HepG2 (cell line): ENCODE measurements around the gene B3GALNT2. TPM values are rescaled to one million over a fixed set of nuclear protein-coding genes. Genes with fewer than 3 reads are reported as not detected.
A peak's percentile ranks its signal among the peaks of the same experiment; 100 is the strongest.

Experiments
- ATAC-seq: fragments of 200-7000 bp; cut with Tn5 transposase; 3 replicates; pipeline ENCODE4 v1.9.1; 2020; ENCODE audit warnings: mild to moderate bottlenecking, moderate library complexity
- BruUV-seq: library from RNA; stranded (reverse); fragments of 400-500 nt; replicated peaks from 2 replicates; lab custom pipeline; 2021; lab: Mats Ljungman, UMichigan
- CTCF ChIA-PET: fragments of 300-600 bp; formaldehyde crosslinking; extraction: SDS; loops from one replicate; lab custom pipeline; 2021; ENCODE audit warnings: low total read pairs, inconsistent platforms, low intra/inter-chr PET ratio; lab: Yijun Ruan, JAX
- POLR2A ChIA-PET: fragments of 350-600 bp; sonication (Branson Sonifier 250); formaldehyde crosslinking; loops from one replicate; lab custom pipeline; 2020; ENCODE audit warnings: antibody characterized with exemption, inconsistent platforms; lab: Yijun Ruan, JAX
- DNase-seq: peaks from one replicate; pipeline ENCODE4 v3.0.0-alpha.2; 2015; ENCODE audit warnings: low spot score
- FAIRE-seq: peaks from 3 replicates; lab custom pipeline; 2011; peaks lifted over from hg19 to GRCh38; lab: Jason Lieb, UNC
- H2AFZ ChIP-seq: one replicate; pipeline ENCODE4 v1.6.1; 2011; ENCODE audit warnings: low read length, inconsistent platforms
- H3K27ac ChIP-seq: fragments of 300-600 bp; 3 replicates; pipeline ENCODE4 v1.8.0; 2011; ENCODE audit warnings: mixed run types, mild to moderate bottlenecking, mixed read lengths, low read length, inconsistent platforms; ENCODE audit not compliant: insufficient read depth; ENCODE audit errors: extremely low read length
- H3K27me3 ChIP-seq, 2 experiments: fragments of 200-600 bp in 1 of 2; 2 replicates in 1 of 2; 3 replicates in 1 of 2; pipeline versions ENCODE4 v1.6.0 to v1.8.0; 2011; ENCODE audit warnings: low read length in 2 of 2, mild to moderate bottlenecking in 2 of 2, moderate library complexity in 2 of 2, inconsistent platforms in 1 of 2; ENCODE audit not compliant: insufficient read depth in 2 of 2, control insufficient read depth in 1 of 2
- H3K36me3 ChIP-seq, 2 experiments: fragments of 200-600 bp in 1 of 2; replicated peaks in 1 of 2; 2 replicates in 1 of 2; 3 replicates in 1 of 2; pipeline versions ENCODE4 v1.5.1 to v1.8.0; 2011; ENCODE audit warnings: low read length in 2 of 2, inconsistent platforms in 1 of 2; ENCODE audit not compliant: insufficient read depth in 2 of 2, control insufficient read depth in 1 of 2
- H3K4me1 ChIP-seq: 2 replicates; pipeline ENCODE4 v1.5.1; 2012; ENCODE audit warnings: low read length, inconsistent platforms; ENCODE audit not compliant: insufficient read depth
- H3K4me2 ChIP-seq: 2 replicates; pipeline ENCODE4 v1.6.0; 2011; ENCODE audit warnings: low read depth, low read length, inconsistent platforms
- H3K4me3 ChIP-seq, 3 experiments: fragments of 200-600 bp in 1 of 3; sonication (generic), shearing (Covaris generic) in 1 of 3; replicated peaks in 1 of 3; 2 replicates each; pipeline ENCODE4 v1.5.1; 2011 to 2016; ENCODE audit warnings: low read length in 3 of 3, inconsistent platforms in 2 of 3, low read depth in 2 of 3, mild to moderate bottlenecking in 2 of 3, control low read depth in 1 of 3, mixed read lengths in 1 of 3; ENCODE audit not compliant: insufficient read depth in 1 of 3
- H3K79me2 ChIP-seq: one replicate; pipeline ENCODE4 v1.6.1; 2011; ENCODE audit warnings: low read length, inconsistent platforms; ENCODE audit not compliant: insufficient read depth
- H3K9ac ChIP-seq: 2 replicates; pipeline ENCODE4 v1.6.0; 2011; ENCODE audit warnings: mild to moderate bottlenecking, low read depth, low read length, inconsistent platforms; ENCODE audit not compliant: insufficient read depth
- H3K9me3 ChIP-seq: 2 replicates; pipeline ENCODE4 v1.5.1; 2012; ENCODE audit warnings: mild to moderate bottlenecking, low read length
- H4K20me1 ChIP-seq: 2 replicates; pipeline ENCODE4 v1.6.0; 2011; ENCODE audit warnings: inconsistent platforms, mild to moderate bottlenecking, low read length, moderate library complexity; ENCODE audit not compliant: insufficient read depth
- ARID2 ChIP-seq: sonication (generic); formaldehyde crosslinking; IDR thresholded peaks from 2 replicates; pipeline ENCODE4 v1.8.1; 2022; ENCODE audit warnings: mild to moderate bottlenecking, missing genetic modification reagents, borderline replicate concordance
- ATF7 ChIP-seq, 2 experiments: fragments of 450-650 bp in 1 of 2; sonication (generic) in 1 of 2; formaldehyde crosslinking in 1 of 2; IDR thresholded peaks; 2 replicates each; pipeline versions ENCODE4 v1.4.0 to v1.6.1; 2016 to 2020; ENCODE audit warnings: antibody characterized with exemption in 1 of 2, mild to moderate bottlenecking in 1 of 2, missing genetic modification reagents in 1 of 2
- CTCF ChIP-seq: sonication (generic); formaldehyde crosslinking; IDR thresholded peaks from 2 replicates; pipeline ENCODE4 v1.5.0; 2020; ENCODE audit warnings: mild to moderate bottlenecking, missing genetic modification reagents, moderate library complexity
- MATR3 ChIP-seq: sonication (generic); formaldehyde crosslinking; IDR thresholded peaks from 2 replicates; pipeline ENCODE4 v1.4.0; 2020; ENCODE audit warnings: missing genetic modification reagents
- MLLT10 ChIP-seq: sonication (generic); formaldehyde crosslinking; IDR thresholded peaks from 2 replicates; pipeline ENCODE4 v1.4.0; 2020; ENCODE audit warnings: missing genetic modification reagents
- NR2C2 ChIP-seq: sonication (generic); formaldehyde crosslinking; IDR thresholded peaks from 2 replicates; pipeline ENCODE4 v1.4.0; 2020; ENCODE audit warnings: missing genetic modification reagents, mild to moderate bottlenecking, moderate library complexity, borderline replicate concordance
- NR2F6 ChIP-seq, 2 experiments: IDR thresholded peaks; 2 replicates each; pipeline ENCODE4 v1.6.1; 2016; ENCODE audit warnings: antibody characterized with exemption in 1 of 2, mild to moderate bottlenecking in 1 of 2
- SMC3 ChIP-seq: IDR thresholded peaks from 2 replicates; pipeline ENCODE4 v1.6.1; 2011; ENCODE audit warnings: low read length, improper control_type of control experiment
- SP2 ChIP-seq: sonication (generic); formaldehyde crosslinking; IDR thresholded peaks from 2 replicates; pipeline ENCODE4 v1.5.1; 2020; ENCODE audit warnings: mild to moderate bottlenecking, missing genetic modification reagents
- SP4 ChIP-seq: sonication (generic); formaldehyde crosslinking; IDR thresholded peaks from 2 replicates; pipeline ENCODE4 v1.8.1; 2023; ENCODE audit warnings: mild to moderate bottlenecking, missing genetic modification reagents
- STAG1 ChIP-seq: sonication (generic); formaldehyde crosslinking; IDR thresholded peaks from 2 replicates; pipeline ENCODE4 v1.4.0; 2020; ENCODE audit warnings: missing genetic modification reagents
- WIZ ChIP-seq: sonication (generic); formaldehyde crosslinking; IDR thresholded peaks from 2 replicates; pipeline ENCODE4 v1.5.1; 2020; ENCODE audit warnings: mild to moderate bottlenecking, missing genetic modification reagents
- ZBTB34 ChIP-seq: sonication (generic); formaldehyde crosslinking; IDR thresholded peaks from 2 replicates; pipeline ENCODE4 v1.8.0; 2022; ENCODE audit warnings: mild to moderate bottlenecking, missing genetic modification reagents
- ZFP36L2 ChIP-seq: sonication (generic); formaldehyde crosslinking; IDR thresholded peaks from 2 replicates; pipeline ENCODE4 v1.4.0; 2020; ENCODE audit warnings: missing genetic modification reagents
- ZNF597 ChIP-seq: sonication (generic); formaldehyde crosslinking; IDR thresholded peaks from 2 replicates; pipeline ENCODE4 v1.5.0; 2020; ENCODE audit warnings: missing genetic modification reagents
- ZNF660 ChIP-seq: sonication (generic); formaldehyde crosslinking; IDR thresholded peaks from 2 replicates; pipeline ENCODE4 v1.5.1; 2020; ENCODE audit warnings: mild to moderate bottlenecking, low read depth, missing genetic modification reagents, borderline replicate concordance
- ZNF761 ChIP-seq: sonication (generic); formaldehyde crosslinking; conservative IDR thresholded peaks from 2 replicates; pipeline ENCODE4 v1.4.0; 2020; ENCODE audit warnings: mild to moderate bottlenecking, missing genetic modification reagents
- WGBS: methylation state at CpG from one replicate; pipeline ENCODE4 v1.1.6; 2017; ENCODE audit warnings: low lambda C conversion rate; 5-methylcytosine and 5-hydroxymethylcytosine counted together
- in situ Hi-C: cut with HindIII; loops from 2 replicates; pipeline ENCODE4 v1.10.0; 2017; ENCODE audit warnings: low pct_unique_long_range_greater_than_20kb; ENCODE audit not compliant: extremely low pct_ligation_motif_present
- intact Hi-C: fragments of 100-400 bp; cut with micrococcal nuclease; formaldehyde crosslinking; loops from one replicate; pipeline ENCODE4 v1.10.0; 2022; ENCODE audit not compliant: unreplicated experiment
- polyA plus RNA-seq, 8 experiments: library from polyadenylated mRNA; depleted of rRNA in 3 of 8; stranded (reverse) in 7 of 8; unstranded in 1 of 8; fragments of >200 nt; fragmentation: Illumina TruSeq in 4 of 8; extraction: Trizol in 4 of 8; gene quantifications; 2 replicates each; pipeline versions ENCODE4 v1.2.1 to v1.2.3, GENCODE V29; 2011 to 2016; ENCODE audit warnings: low read depth in 4 of 8, missing spikeins in 1 of 8, mixed read lengths in 1 of 8; ENCODE audit not compliant: insufficient read depth in 1 of 8
- total RNA-seq, 5 experiments: library from RNA; depleted of rRNA; stranded (reverse); fragments of >200 nt; fragmentation: Illumina TruSeq; extraction: Trizol; gene quantifications; 2 replicates each; pipeline ENCODE4 v1.2.3, GENCODE V29; 2016; ENCODE audit warnings: low read depth in 1 of 5
- TF ChIP-seq, protein P1 (sequence below): sonication (generic); formaldehyde crosslinking; IDR thresholded peaks from 2 replicates; pipeline ENCODE4 v1.5.1; 2020; ENCODE audit warnings: missing genetic modification reagents, mild to moderate bottlenecking, borderline replicate concordance

Gene B3GALNT2
- total and polyA plus RNA-seq, 2 of the 13 experiments (the other 11 are each of a cell fraction or from before 2014, with no cell fraction given): 16.5 to 28.9 TPM

- no peak overlapping the region for H3K9ac ChIP-seq
- ATAC-seq (peak; percentile 66), DNase-seq (no peak), FAIRE-seq (no peak)
- no TSS peak for BruUV-seq
- in situ Hi-C loops: loop anchor here (10.0 kb wide), 2 partner anchors 223 to 273 kb away; no protein-coding TSS in a partner anchor
- H3K9me3 ChIP-seq: no peaks in the 10 kb centered on the region
- CTCF ChIA-PET: no interaction called here
- H3K36me3 ChIP-seq: no peaks in the 10 kb centered on the region
- POLR2A ChIA-PET: no interaction called here
- H3K79me2 ChIP-seq: no peaks in the 10 kb centered on the region
- no peaks in the 10 kb centered on the region for H4K20me1 ChIP-seq
- H3K4me1 ChIP-seq: peaks cover 11% of the 10 kb centered on the region
- intact Hi-C loops: loop anchor here (2.0 to 5.0 kb wide), 2 partner anchors 219 to 331 kb away; no protein-coding TSS in a partner anchor
- no peak overlapping the region for H3K27ac ChIP-seq
- no peaks in the 10 kb centered on the region for H3K27me3 ChIP-seq
- WGBS: 34% methylated on average over 13 of the region's 13 CpGs
- no peak overlapping the region for H2AFZ ChIP-seq
- peak overlapping the region; percentile 36; the same call in 1 of the 2 replicates for H3K4me2 ChIP-seq
- H3K4me3 ChIP-seq: no peak overlapping the region
- TF ChIP-seq ZNF761 (CRISPR knock-in tag) (no peak), MATR3 (no peak), ZBTB34 (CRISPR knock-in tag) (no peak), ZFP36L2 (CRISPR knock-in tag) (no peak), SP2 (CRISPR knock-in tag) (no peak), NR2C2 (no peak), CTCF (CRISPR knock-in tag) (peak; percentile 34; the same call in 1 of the 2 replicates), WIZ (no peak), NR2F6 (IDR thresholded peaks at IDR 0.05) (no peak), NR2F6 (CRISPR knock-in tag; IDR thresholded peaks at IDR 0.05) (no peak), ZNF597 (no peak), ARID2 (no peak), MLLT10 (CRISPR knock-in tag) (no peak), SP4 (no peak), ATF7 (IDR thresholded peaks at IDR 0.05) (peak; percentile 81), ATF7 (CRISPR knock-in tag; IDR thresholded peaks at IDR 0.05) (no peak), SMC3 (no peak), ZNF660 (CRISPR knock-in tag) (no peak), STAG1 (CRISPR knock-in tag) (peak; percentile 11; the same call in 1 of the 2 replicates)
- TF ChIP-seq, protein P1, sequence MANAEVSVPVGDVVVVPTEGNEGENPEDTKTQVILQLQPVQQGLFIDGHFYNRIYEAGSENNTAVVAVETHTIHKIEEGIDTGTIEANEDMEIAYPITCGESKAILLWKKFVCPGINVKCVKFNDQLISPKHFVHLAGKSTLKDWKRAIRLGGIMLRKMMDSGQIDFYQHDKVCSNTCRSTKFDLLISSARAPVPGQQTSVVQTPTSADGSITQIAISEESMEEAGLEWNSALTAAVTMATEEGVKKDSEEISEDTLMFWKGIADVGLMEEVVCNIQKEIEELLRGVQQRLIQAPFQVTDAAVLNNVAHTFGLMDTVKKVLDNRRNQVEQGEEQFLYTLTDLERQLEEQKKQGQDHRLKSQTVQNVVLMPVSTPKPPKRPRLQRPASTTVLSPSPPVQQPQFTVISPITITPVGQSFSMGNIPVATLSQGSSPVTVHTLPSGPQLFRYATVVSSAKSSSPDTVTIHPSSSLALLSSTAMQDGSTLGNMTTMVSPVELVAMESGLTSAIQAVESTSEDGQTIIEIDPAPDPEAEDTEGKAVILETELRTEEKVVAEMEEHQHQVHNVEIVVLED (CRISPR knock-in tag): no peak
Observed at GRCh38 chr1:235511470-235512240, 7.4 kb upstream of the B3GALNT2 start.
